GM21576 (cell line): ENCODE results near the gene TYSND1.
"Not testable (repeated sequence)": the region's sequence is repeated elsewhere in the genome, so short reads cannot be mapped to it uniquely, and the experiment has no call there.

ENCODE experiments used
- ATAC-seq: cut with Tn5 transposase; IDR thresholded peaks from one replicate; pipeline ENCODE4 v1.9.1; 2021; ENCODE audit warnings: mild to moderate bottlenecking, moderate library complexity; ENCODE audit not compliant: unreplicated experiment

The TYSND1 gene

DNA sequence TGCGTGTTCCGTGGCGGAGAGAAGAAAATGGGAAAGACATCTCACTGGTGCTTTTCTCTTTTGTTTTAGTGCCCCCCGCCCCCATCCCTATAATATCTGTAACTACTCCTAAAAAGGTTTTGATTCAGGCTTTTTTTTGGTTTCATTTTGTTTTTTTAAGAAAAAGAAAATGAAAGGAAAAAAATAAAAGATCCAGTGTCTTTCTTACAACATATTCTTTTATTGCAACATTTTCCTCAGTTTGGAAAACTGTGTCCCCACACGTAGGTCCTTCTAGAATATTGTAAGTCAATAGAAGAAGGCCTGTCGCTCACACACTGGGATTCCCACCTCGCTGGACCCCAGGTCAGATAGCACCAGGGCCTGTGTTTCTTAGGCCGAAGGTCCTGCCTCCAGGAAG, 34.4 kb downstream of the TYSND1 start:
- ATAC-seq, result no peak

DNA sequence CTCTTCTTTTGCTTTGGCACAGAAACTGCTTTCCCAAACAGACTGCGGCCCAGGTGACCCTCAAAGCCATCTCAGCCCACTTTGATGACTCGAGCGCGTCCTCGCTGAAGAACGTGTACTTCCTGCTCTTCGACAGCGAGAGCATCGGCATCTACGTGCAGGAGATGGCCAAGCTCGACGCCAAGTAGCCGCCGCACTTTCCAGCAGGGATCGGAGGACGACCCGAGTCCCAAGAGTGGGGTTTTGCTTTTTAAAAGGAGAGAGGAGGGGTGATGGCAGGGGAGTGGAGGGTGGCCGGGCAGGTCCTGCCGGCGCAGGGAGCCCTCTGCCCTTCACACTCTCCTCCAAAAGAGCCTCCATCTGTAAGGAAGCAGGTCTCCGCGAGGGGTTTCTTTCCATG, 35.0 kb downstream of the TYSND1 start:
- ATAC-seq, result no peak

DNA sequence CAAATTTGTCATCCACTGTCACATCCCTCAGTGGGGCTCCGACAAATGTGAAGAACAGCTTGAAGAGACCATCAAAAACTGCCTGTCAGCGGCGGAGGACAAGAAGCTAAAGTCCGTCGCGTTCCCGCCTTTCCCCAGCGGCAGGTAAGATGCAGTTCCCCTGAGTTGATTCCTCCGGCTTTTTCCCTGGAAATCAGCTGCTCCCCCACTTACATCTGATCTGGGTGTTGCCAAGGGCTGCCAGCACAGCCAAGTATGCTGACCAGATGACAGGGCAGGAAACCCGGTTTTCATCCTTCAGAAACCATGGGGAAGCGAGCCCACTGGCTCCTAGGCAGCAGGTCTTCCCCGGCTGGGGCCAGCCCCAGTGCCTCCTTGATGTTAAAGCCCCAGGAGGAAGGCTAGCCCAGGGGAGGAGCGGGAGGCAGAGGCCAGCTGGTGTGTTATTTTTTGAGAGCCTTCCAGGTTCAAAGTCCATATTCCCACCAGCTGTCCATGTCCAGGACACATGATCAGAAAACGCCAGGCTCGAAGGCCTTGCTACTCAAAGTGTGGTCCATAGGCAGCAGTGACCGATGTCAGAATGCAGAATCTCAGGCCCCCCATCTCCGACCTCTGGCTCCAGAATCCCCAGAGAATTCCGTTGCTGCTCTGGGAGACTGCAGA, 37.3 kb downstream of the TYSND1 start:
- no peak for ATAC-seq

DNA sequence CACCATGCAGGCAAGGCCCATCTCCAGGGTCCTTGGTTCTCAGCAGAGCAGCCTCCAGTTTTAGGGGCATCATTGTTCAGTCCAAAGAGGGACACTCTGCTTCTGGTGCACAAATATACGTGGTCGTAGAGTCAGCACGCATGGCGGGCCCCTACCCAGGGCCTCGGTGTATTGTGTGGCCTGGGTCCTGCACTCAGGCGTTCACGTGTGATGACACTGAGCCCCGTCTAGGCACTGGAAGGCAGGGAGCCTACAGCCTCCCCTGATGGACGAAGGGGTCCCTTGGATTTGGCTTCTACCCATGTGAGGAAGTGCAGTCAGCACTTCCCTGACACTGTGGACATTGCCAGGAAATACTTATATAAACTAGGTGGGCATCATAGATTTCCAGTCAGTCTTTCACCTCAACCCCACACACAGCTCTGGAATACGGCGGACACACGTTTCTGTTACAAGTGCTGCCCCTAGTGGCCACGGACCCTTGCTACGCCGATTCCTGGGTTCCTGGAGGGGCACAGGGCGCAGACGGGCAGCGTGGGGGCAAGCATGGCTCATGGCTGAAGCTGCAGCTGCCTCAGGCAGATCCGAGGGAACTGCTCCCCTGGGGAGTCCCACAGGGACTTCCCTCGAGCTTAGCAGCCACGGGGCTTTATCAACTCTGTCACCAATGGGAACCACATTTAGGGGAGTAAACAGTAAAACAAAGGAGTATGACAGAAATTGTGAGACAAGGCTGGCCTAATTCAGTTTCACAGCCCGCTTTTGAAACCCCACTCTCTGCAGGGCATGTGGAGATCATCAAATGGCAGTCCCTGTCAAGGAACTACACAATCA, 39.3 kb downstream of the TYSND1 start:
- peak; percentile 67 for ATAC-seq

DNA sequence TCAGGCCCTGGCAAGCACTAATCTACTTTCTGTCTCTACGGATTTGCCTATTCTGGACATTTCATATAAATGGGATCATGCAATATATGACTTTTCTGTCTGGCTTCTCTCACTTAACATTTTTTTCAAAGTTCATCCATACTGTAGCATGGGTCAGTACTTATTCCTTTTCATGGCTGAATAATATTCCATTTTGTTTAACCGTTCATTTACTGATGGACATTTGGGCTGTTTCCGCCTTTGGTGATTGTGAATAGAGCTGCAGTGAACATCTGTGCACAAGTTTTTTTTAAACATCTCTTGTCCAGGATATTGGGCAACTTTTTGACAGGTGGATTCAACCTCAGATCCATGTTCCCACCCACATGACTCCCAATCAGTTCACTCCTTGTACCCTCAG, 44.8 kb downstream of the TYSND1 start:
- no peak for ATAC-seq

DNA sequence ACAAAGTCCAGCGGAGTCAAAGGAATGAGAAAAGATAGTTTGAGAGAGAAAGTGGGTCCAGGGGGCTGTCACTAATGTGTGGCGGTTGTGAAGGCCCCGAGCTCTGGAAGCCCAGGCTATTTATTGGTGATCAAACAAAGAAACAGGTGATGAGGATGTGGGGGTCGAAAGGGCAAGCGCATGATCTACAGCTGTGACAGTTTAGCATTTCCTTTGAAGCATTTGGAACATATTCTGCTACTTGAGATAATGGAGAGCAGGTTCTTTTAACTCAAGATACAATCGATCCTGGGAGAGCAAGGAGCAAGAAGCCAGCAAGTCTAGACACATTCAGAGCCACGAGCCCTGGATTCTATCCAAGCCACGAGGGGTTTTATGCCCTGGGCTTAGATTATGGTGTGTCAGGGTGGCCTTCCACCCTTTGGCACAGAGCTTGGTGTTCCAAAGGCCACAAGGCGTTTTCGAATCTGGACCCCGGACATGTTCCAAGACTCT, 45.4 kb downstream of the TYSND1 start:
- ATAC-seq, result not testable (repeated sequence)

DNA sequence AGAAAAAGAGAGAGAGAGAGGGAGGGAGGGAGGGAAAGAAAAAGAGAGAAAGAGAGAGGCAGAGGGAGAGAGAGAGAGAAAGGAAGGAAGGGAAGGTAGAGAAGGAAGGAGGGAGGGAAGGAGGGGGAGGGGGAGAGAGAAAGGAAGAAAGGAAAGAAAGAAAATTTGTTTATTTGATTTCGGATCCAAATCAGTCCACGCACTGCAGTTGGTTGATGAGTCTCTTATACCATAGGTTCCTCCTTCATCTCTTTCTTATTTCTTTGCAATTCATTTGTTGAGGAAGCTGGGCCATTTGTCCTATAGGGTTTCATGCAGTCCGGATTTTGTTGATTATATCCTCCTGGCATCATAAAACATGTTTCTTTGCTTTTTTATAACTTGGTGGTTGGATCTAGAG, 48.2 kb downstream of the TYSND1 start:
- no peak for ATAC-seq

DNA sequence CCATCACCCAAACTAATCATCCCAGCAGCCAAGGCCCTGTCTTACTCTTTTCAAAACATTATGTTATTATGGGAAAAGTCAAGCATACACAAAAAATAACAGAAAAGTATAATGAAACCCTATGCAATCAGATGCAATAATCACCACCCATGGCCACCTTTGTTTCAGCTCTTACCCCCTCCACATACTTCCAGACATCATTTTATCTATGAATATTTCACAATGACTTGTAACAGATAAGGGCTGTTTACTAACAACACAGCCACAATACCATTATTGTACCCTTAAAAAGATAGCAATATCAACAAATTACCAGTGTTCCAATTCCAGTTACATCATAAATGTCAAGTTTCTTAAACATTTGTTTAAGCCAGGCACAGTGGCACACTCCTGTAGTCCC, 49.0 kb downstream of the TYSND1 start:
- no peak for ATAC-seq

DNA sequence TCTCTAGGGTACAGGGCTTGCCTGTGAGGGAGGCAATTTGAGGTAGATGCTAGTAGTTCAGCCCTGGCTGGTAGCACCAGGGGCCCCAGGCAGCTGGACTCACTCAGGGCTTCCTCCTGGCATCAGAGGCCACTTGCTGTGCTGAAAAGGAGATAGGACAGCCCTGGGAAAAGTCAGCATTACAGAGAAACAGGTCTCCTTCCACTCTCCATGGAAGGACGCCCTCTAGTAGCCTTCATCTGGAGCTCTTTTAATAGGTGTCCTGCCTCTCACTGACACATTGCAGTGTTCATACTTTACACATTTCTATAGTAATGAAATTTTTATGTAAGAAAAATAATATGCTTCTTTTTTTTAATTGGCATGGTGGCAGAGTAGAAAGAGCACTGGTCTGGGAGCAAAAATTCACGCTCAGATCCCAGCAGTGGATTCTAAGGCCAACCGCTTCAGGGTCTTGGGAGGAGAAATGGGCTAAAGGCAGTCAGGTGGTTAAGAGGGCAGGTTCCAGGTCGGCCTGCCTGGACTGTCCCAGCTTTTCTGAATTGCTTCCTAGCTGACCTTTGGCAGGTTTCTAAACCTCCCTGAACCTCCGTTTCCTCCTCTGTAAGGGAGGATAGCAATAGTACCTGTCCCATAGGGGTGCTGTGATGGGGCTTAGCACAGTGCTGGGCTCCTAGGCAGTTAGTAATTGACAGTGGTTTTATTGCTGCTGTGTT, 49.6 kb downstream of the TYSND1 start:
- no peak for ATAC-seq

DNA sequence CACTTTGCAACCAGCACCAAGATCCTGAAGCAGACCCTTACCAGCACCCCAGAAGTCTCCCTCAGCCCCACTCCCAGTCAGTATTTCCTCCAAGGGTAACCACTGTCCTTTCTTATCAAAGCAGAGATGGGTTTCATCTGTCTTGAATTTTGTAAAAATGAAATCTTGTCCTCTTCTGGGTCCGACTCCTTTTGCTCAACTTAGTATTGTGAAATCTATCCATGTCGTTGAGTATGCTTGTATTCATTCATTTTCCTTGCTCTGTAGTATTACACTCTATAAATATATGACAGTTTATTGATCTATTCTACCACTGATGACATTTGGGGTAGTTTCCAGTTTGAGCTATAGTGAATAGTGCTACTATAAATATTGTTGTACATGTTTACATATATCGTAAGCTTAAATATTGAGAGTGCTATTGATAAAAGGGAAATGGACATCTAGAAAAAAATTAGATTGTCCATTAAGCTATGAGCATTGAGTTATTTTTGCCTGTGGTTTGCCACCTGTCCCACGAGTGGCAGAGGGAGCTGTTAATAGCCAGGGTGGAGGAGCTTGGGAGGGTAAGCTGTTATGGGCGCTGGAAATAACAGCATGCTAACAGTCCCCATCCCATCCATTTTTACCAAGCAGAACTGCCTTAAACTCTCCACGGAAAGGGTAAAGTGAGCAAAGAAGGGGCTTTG, 50.3 kb downstream of the TYSND1 start:
- no peak for ATAC-seq

DNA sequence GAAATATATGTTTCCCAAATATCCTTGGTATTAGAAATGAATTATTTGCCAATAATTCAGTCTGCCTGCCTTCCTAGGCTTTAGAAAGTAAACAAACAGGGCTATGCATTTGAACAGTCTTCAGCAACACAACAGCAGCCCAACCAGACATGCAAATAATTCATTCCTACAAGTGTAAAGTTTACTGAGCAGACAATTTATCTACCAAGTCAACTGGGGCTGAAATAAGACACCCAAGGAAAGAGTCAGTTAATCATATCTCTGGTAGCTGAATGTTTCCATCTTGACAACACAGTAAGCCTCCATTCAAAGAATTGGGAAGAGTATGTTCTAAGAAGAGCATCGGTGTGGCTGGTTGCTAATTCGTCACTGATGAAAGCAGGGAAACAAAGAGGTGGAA, 52.2 kb downstream of the TYSND1 start:
- ATAC-seq, result no peak

DNA sequence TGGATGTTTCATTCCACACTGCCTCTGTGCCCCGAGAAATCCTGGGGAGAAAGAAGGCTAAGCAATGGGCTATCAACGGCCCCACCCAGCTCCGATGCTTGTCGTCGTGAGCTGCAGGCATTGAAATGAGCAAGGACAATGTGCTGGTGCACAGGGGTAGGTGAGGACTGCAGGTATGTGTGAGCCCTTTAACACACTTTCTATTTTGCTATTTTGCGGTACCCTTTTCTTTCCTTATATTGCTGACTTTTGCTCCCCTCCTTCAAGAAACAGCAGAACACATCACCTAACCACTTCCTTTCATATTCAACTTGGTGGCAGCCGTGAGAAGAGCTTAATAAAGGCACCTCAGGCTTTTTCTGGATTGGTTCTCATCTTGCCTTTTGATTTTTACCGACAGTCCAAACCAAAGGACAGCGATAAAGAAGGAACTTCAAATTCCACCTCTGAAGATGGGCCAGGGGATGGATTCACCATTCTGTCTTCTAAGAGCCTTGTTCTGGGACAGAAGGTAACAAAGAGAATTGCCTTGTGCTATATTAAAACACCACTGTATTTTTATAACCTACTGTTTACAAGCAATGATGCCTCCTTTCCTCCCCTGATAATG, 53.1 kb downstream of the TYSND1 start:
- no peak for ATAC-seq

DNA sequence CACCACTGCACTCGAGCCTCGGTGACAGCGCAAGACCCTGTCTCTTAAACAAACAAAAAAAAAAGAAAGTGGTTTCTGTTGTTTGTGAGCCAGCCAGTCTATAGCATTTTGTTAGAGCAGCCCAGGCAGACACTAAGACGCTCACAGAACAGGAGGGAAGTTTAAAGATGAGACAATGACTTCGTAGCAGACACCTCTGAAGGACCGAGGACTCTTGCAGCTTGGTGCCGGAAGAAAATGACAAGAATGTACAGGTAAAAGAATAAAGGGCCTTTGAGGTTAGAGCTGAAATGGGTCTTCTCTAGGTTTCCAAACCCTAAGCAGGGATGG, 54.1 kb downstream of the TYSND1 start:
- no peak for ATAC-seq

DNA sequence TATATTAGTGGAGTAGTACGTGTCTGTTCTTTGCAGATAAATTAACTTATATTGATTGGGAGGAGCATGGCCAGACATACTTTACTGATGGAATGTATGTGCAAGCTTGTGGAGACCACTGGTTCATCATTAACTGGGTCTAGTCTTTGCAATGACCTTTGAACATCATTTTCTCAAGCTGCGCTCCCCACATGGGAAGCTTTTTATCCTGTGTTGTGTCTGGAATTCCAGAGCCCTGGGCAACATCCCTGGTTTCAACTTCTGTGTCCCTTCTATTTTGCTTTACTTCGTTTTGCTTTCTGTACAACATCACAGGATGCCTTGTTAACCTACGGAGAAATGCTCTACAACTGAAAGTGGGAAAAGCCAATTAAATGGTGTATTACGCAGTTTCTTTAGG, 55.5 kb downstream of the TYSND1 start:
- ATAC-seq, result no peak

DNA sequence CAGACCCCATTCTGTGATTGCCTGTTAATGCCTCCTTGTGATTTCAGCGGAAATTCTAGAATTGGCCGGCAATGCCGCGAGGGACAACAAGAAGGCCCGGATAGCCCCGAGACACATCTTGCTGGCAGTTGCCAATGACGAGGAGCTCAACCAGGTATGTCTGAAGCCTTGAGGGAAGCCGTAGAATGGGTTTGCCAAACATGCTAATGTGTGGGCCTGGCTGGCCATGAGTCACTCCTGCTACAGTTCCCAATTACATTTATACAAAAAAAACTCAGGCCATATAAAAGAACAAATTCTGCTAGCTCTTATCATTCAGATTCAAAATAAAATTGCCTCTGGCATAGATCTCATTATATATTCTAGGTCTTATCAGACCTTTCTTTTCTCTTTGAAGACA, 56.5 kb downstream of the TYSND1 start:
- ATAC-seq, result no peak

DNA sequence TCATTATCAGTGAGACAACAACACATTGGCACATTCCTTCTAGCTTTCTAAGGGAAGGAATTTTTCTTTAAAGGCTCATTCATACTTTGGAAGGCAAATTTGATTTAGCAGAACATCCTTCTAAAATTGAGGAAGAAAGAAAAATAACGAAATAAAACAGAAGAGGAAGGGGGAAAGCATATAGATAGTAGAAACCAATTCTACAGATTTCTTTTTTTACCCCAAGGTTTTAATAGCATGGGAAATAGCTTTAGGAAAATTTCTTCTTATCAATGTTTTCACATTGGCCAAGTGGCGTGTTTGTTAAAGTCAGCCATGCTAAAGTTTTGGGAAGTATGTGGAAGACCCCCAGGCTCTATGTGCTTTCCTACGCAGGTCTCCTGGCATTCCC, 58.2 kb downstream of the TYSND1 start:
- no peak for ATAC-seq
